SJCRH30 (cell line): Measurements from ENCODE around the gene ZMAT5. TPM values are rescaled to one million over a fixed set of nuclear protein-coding genes. Genes with fewer than 3 reads are reported as not detected.

ENCODE experiments used
- DNase-seq, 2 experiments: peaks; one replicate each; pipeline ENCODE4 v3.0.0-alpha.2; 2015 to 2020
- H3K27ac ChIP-seq: fragments of 250-450 bp; sonication (Bioruptor Pico); 2 replicates; pipeline ENCODE4 v1.5.1; 2020; ENCODE audit warnings: mild to moderate bottlenecking, moderate library complexity
- H3K27me3 ChIP-seq: fragments of 250-450 bp; sonication (Bioruptor Pico); 2 replicates; pipeline ENCODE4 v1.5.1; 2020; ENCODE audit warnings: mild to moderate bottlenecking, moderate library complexity
- H3K36me3 ChIP-seq: fragments of 250-450 bp; sonication (Bioruptor Pico); 2 replicates; pipeline ENCODE4 v1.5.1; 2020; ENCODE audit warnings: mild to moderate bottlenecking, moderate library complexity
- H3K4me1 ChIP-seq: fragments of 250-450 bp; sonication (Bioruptor Pico); 2 replicates; pipeline ENCODE4 v1.5.1; 2020; ENCODE audit warnings: mild to moderate bottlenecking, moderate library complexity
- H3K4me3 ChIP-seq: fragments of 250-450 bp; sonication (Bioruptor Pico); 2 replicates; pipeline ENCODE4 v1.5.1; 2020; ENCODE audit warnings: mild to moderate bottlenecking, moderate library complexity
- H3K9me3 ChIP-seq: fragments of 250-450 bp; sonication (Bioruptor Pico); replicated peaks from 2 replicates; pipeline ENCODE4 v1.5.1; 2020; ENCODE audit warnings: mild to moderate bottlenecking, moderate library complexity
- total RNA-seq: library from RNA; depleted of rRNA; stranded (reverse); fragments of >200 nt; shearing (Covaris generic); gene quantifications from 2 replicates; pipeline ENCODE4 v1.2.3, GENCODE V29; 2014; rRNA removed

ZMAT5 gene
- total RNA-seq, 1 experiment from 2014 or later, result 16.1 TPM

GRCh38 chr22:29690476-29690875, 76.3 kb downstream of the ZMAT5 start:
- peak overlapping the region; percentile 97 for H3K27ac ChIP-seq
- peak overlapping the region; percentile 13; the same call in 1 of the 2 replicates for H3K4me3 ChIP-seq
- peaks cover 50% of the 10 kb centered on the region for H3K4me1 ChIP-seq
- H3K36me3 ChIP-seq, result no peaks in the 10 kb centered on the region
- DNase-seq, result peak; percentile 86 to 94
- no peaks in the 10 kb centered on the region for H3K27me3 ChIP-seq
- H3K9me3 ChIP-seq, result no peaks in the 10 kb centered on the region

GRCh38 chr22:29689880-29690213, 77.0 kb downstream of the ZMAT5 start:
- peak; percentile 85 to 91 for DNase-seq
- H3K4me1 ChIP-seq, result peaks cover 50% of the 10 kb centered on the region

GRCh38 chr22:29689206-29689879, 77.5 kb downstream of the ZMAT5 start:
- Histone ChIP-seq H3K27ac (peak overlapping the region; percentile 97), H3K36me3 (no peaks in the 10 kb centered on the region)

More at GRCh38 chr22:29689880-29690213, 77.0 kb downstream of the ZMAT5 start:
- Histone ChIP-seq H3K4me3 (peak overlapping the region; percentile 13), H3K9me3 (no peaks in the 10 kb centered on the region), H3K27me3 (no peaks in the 10 kb centered on the region), H3K27ac (peak overlapping the region; percentile 97), H3K36me3 (no peaks in the 10 kb centered on the region)

GRCh38 chr22:29684244-29684643, 82.6 kb downstream of the ZMAT5 start:
- Histone ChIP-seq H3K36me3 (peaks cover 8% of the 10 kb centered on the region), H3K27ac (no peak overlapping the region), H3K4me1 (peaks cover 17% of the 10 kb centered on the region), H3K4me3 (no peak overlapping the region), H3K27me3 (no peaks in the 10 kb centered on the region), H3K9me3 (no peaks in the 10 kb centered on the region)
- no peak for DNase-seq

More at GRCh38 chr22:29689206-29689879, 77.5 kb downstream of the ZMAT5 start:
- no peaks in the 10 kb centered on the region for H3K27me3 ChIP-seq
- H3K9me3 ChIP-seq, result no peaks in the 10 kb centered on the region
- peak overlapping the region; percentile 8 for H3K4me3 ChIP-seq
- peaks cover 50% of the 10 kb centered on the region for H3K4me1 ChIP-seq
- peak; percentile 79 to 81 for DNase-seq

- no peak overlapping the region for H3K27ac ChIP-seq
- H3K36me3 ChIP-seq, result peaks cover 15% of the 10 kb centered on the region
- no peak for DNase-seq
- H3K27me3 ChIP-seq, result no peaks in the 10 kb centered on the region
- H3K4me1 ChIP-seq, result peaks cover 11% of the 10 kb centered on the region
- H3K4me3 ChIP-seq, result no peak overlapping the region
- no peaks in the 10 kb centered on the region for H3K9me3 ChIP-seq
Observed at GRCh38 chr22:29683536-29683935, 83.3 kb downstream of the ZMAT5 start.

Other genes with a start within 250 kb of the ZMAT5 start
- 39.2 and 41.4 TPM in 2 replicates for gene THOC5, start 213.2 kb downstream of the ZMAT5 start, total RNA-seq
- gene NIPSNAP1, start 185.9 kb downstream of the ZMAT5 start, total RNA-seq, result 26.7 and 30.4 TPM in 2 replicates
- gene NF2, start 163.4 kb downstream of the ZMAT5 start, total RNA-seq, result 43.8 and 45.6 TPM in 2 replicates
- gene CABP7, start 47.0 kb downstream of the ZMAT5 start, total RNA-seq, result 0.06 TPM in 1 of 2 replicates, not detected in the other
- 100 and 116 TPM in 2 replicates for gene UQCR10, start 362 bp upstream of the ZMAT5 start, total RNA-seq
- 19.5 and 22.1 TPM in 2 replicates for gene ASCC2, start 71.3 kb upstream of the ZMAT5 start, total RNA-seq
- gene MTMR3, start 116.2 kb upstream of the ZMAT5 start, total RNA-seq, result 16.3 and 19.5 TPM in 2 replicates